GM19238 (cell line): ENCODE data around the gene SDC4.

Experiments used
- DNase-seq: peaks from one replicate; pipeline ENCODE4 v3.0.0; 2011; ENCODE audit warnings: low spot score; ENCODE audit not compliant: insufficient read length

SDC4 gene

GRCh38 chr20:45347936-45348778, at the start of gene SDC4:
Gene SDC4, minus strand, starts transcription at chr20:45348424. Its CDS starts 40 bp downstream, at chr20:45348384.
- DNase-seq: no peak

- no peak for DNase-seq
Observed at GRCh38 chr20:45395114-45395415, 46.8 kb upstream of the SDC4 start.

- DNase-seq: no peak
Observed at GRCh38 chr20:45394221-45395113, 46.2 kb upstream of the SDC4 start.

- DNase-seq: no peak
Observed at GRCh38 chr20:45392733-45393132, 44.5 kb upstream of the SDC4 start.

- no peak for DNase-seq
Observed at GRCh38 chr20:45391559-45391958, 43.3 kb upstream of the SDC4 start.

GRCh38 chr20:45390931-45391330, 42.7 kb upstream of the SDC4 start:
- DNase-seq: no peak

GRCh38 chr20:45387274-45387673, 39.0 kb upstream of the SDC4 start:
- DNase-seq: no peak

GRCh38 chr20:45378191-45378590, 30.0 kb upstream of the SDC4 start, which contains the start of gene TP53TG5:
Gene TP53TG5, minus strand, starts transcription at chr20:45378325. Its CDS starts 89 bp downstream, at chr20:45378236.
- DNase-seq: no peak

- no peak for DNase-seq
Observed at GRCh38 chr20:45377269-45377668, 29.0 kb upstream of the SDC4 start.

- no peak for DNase-seq
Observed at GRCh38 chr20:45374966-45375365, 26.7 kb upstream of the SDC4 start.

- no peak for DNase-seq
Observed at GRCh38 chr20:45374101-45374467, 25.9 kb upstream of the SDC4 start.

- DNase-seq: peak; percentile 72
Observed at GRCh38 chr20:45373353-45374100, 25.3 kb upstream of the SDC4 start.

GRCh38 chr20:45372646-45373352, 24.6 kb upstream of the SDC4 start:
- no peak for DNase-seq

- no peak for DNase-seq
Observed at GRCh38 chr20:45372241-45372640, 24.0 kb upstream of the SDC4 start.

- DNase-seq: no peak
Observed at GRCh38 chr20:45370571-45371160, 22.4 kb upstream of the SDC4 start.

- peak; percentile 66 for DNase-seq
Observed at GRCh38 chr20:45368221-45368980, 20.2 kb upstream of the SDC4 start.

- no peak for DNase-seq
Observed at GRCh38 chr20:45367126-45367525, 18.9 kb upstream of the SDC4 start.

- no peak for DNase-seq
Observed at GRCh38 chr20:45366631-45367030, 18.4 kb upstream of the SDC4 start.

- DNase-seq: no peak
Observed at GRCh38 chr20:45366192-45366591, 18.0 kb upstream of the SDC4 start.

GRCh38 chr20:45365444-45365970, 17.3 kb upstream of the SDC4 start:
- no peak for DNase-seq
